GF-D8 (cell line): Measurements from ENCODE around the gene SLC25A47.
"Not testable (repeated sequence)": the region's sequence is repeated elsewhere in the genome, so short reads cannot be mapped to it uniquely, and the experiment has no call there.

ENCODE experiments used
- DNase-seq: peaks from one replicate; lab custom pipeline; 2025; lab: John Stamatoyannopoulos, UW

Gene SLC25A47

GRCh38 chr14:100327128-100327527, 4.0 kb downstream of the SLC25A47 start:
- DNase-seq, result no peak

GRCh38 chr14:100328495-100329163, 5.5 kb downstream of the SLC25A47 start:
- DNase-seq, result no peak

- DNase-seq, result no peak
These were observed 6.3 kb downstream of the SLC25A47 start for GRCh38 chr14:100329233-100330006.

- DNase-seq, result no peak
These were observed 6.8 kb downstream of the SLC25A47 start for GRCh38 chr14:100330007-100330344.

- no peak for DNase-seq
These were observed 7.3 kb downstream of the SLC25A47 start for GRCh38 chr14:100330388-100330931.

GRCh38 chr14:100332071-100332639, 9.0 kb downstream of the SLC25A47 start:
- DNase-seq, result no peak

- no peak for DNase-seq
These were observed 9.7 kb downstream of the SLC25A47 start for GRCh38 chr14:100332797-100333196.

GRCh38 chr14:100333311-100333710, 10.2 kb downstream of the SLC25A47 start:
- no peak for DNase-seq

- no peak for DNase-seq
These were observed 10.7 kb downstream of the SLC25A47 start for GRCh38 chr14:100333827-100334226.

- no peak for DNase-seq
These were observed 11.8 kb downstream of the SLC25A47 start for GRCh38 chr14:100334904-100335303.

- DNase-seq, result no peak
These were observed 13.7 kb downstream of the SLC25A47 start for GRCh38 chr14:100336618-100337530.

- DNase-seq, result no peak
These were observed 16.8 kb downstream of the SLC25A47 start for GRCh38 chr14:100339766-100340422.

- DNase-seq, result no peak
These were observed 17.3 kb downstream of the SLC25A47 start for GRCh38 chr14:100340423-100340813.

- DNase-seq, result peak; percentile 26
These were observed 18.3 kb downstream of the SLC25A47 start for GRCh38 chr14:100341301-100342031.

GRCh38 chr14:100342195-100342594, 19.1 kb downstream of the SLC25A47 start:
- DNase-seq, result no peak

GRCh38 chr14:100342826-100343225, 19.7 kb downstream of the SLC25A47 start:
- not testable (repeated sequence) for DNase-seq

GRCh38 chr14:100344657-100345056, 21.5 kb downstream of the SLC25A47 start:
- DNase-seq, result not testable (repeated sequence)

GRCh38 chr14:100345711-100346110, 22.6 kb downstream of the SLC25A47 start:
- no peak for DNase-seq

- no peak for DNase-seq
These were observed 23.4 kb downstream of the SLC25A47 start for GRCh38 chr14:100346306-100347091.

- no peak for DNase-seq
These were observed 25.2 kb downstream of the SLC25A47 start for GRCh38 chr14:100348253-100348729.
